Measurements from ENCODE around the gene ZGRF1. TPM values are rescaled to one million over a fixed set of nuclear protein-coding genes. Genes with fewer than 3 reads are reported as not detected.

Gene ZGRF1
- total RNA-seq, 3 donors from 2014 or later, result 4.9 to 9.4 (median 5.0) TPM

DNA sequence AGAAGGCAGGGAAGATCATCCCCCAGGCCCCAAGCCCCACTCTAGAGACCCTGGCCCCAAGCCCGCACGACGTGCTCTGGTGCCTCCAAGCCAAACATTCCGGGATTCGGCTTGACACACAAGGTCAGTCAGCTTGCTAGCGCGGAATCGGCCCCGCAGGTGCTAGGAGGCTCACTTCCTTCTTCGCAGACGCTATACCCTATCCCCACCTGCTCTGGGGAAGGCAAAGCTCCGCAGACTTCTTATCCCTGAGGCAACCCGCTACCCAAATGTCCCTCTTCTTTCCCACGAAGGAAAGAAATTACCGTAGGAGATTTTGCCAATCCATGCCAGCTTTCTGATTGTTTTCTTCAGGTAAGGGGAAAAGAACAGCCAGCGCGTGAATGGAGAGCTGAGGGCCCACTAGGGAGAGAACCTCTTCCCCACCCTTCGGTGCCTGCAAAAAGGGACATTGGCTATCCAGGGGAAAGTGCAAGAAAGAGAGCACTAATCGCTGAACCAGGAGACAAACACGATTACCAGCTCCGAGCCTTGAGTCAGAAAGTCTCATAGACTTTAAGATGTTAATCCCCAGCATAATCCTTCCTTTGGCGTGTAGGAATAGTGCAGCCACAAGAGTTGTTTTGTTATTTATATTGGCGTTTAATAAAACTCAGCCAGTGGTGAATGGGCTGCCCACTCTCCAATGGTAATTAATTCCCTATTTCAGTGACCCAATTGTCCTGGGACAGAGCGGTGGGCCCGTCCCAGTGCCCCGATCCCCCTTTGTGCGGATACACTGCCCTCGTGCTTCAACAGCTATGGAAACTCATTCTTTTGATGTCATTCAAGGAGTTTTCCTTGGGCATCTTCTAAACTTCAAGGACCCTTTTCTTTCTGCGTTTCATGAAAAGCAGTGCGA lies 115.3 kb downstream of the ZGRF1 start:
- Histone ChIP-seq H3K4me1 (peaks cover 0 to 14% of the 10 kb centered on the region in 2 donors), H3K27me3 (peaks cover 0 to 81% of the 10 kb centered on the region in 2 donors), H3K27ac (no peak overlapping the region), H3K36me3 (no peaks in the 10 kb centered on the region), H3K9me3 (no peaks in the 10 kb centered on the region), H3K4me3 (peak overlapping the region in 1 of 3 donors; percentile 17)
- intact Hi-C loops (cut with DNase I; ENCODE audit: low total_unique reads), result loop anchor here (5.0 kb wide), 1 partner anchor 1039 kb away; no protein-coding TSS in a partner anchor
- DNase-seq (ENCODE audit: low spot score in 2 of 2), result no peak
- TF ChIP-seq POLR2A (IDR thresholded peaks at IDR 0.05), result no peak
- TF ChIP-seq, protein P1, sequence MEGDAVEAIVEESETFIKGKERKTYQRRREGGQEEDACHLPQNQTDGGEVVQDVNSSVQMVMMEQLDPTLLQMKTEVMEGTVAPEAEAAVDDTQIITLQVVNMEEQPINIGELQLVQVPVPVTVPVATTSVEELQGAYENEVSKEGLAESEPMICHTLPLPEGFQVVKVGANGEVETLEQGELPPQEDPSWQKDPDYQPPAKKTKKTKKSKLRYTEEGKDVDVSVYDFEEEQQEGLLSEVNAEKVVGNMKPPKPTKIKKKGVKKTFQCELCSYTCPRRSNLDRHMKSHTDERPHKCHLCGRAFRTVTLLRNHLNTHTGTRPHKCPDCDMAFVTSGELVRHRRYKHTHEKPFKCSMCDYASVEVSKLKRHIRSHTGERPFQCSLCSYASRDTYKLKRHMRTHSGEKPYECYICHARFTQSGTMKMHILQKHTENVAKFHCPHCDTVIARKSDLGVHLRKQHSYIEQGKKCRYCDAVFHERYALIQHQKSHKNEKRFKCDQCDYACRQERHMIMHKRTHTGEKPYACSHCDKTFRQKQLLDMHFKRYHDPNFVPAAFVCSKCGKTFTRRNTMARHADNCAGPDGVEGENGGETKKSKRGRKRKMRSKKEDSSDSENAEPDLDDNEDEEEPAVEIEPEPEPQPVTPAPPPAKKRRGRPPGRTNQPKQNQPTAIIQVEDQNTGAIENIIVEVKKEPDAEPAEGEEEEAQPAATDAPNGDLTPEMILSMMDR (IDR thresholded peaks at IDR 0.05), result no peak
- TF ChIP-seq POLR2AphosphoS5 (IDR thresholded peaks at IDR 0.05), result no peak

DNA sequence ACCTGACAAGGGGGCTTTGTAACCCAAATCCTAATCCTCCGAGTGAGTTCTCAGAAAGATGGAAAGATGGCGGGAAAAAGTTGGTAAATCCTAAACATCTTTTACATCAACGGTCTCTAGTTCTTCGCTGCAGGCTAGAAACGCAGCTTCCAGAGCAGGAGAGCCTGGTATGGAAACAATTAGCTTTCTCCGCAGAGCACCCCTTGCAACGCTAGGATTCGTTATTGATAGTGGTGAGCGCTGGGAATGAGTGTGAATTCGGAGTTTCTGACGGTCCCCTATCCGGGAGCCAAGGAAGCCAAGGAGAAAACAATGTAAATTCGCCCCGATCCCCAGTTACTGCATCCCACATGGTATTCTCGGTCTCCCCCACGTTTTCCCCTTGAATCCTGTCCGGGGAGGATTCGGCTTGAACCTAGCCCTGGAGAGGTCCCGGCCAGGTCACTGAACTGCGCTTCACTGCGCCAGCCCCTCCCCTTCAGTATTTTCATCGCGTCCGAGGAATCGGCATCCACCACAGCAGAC lies 116.0 kb downstream of the ZGRF1 start:
- Histone ChIP-seq H3K4me3 (peak overlapping the region in 1 of 3 donors; percentile 17), H3K27ac (no peak overlapping the region), H3K9me3 (no peaks in the 10 kb centered on the region), H3K27me3 (peaks cover 0 to 88% of the 10 kb centered on the region in 2 donors), H3K4me1 (peaks cover 0 to 15% of the 10 kb centered on the region in 2 donors), H3K36me3 (no peaks in the 10 kb centered on the region)
- TF ChIP-seq POLR2A (IDR thresholded peaks at IDR 0.05) (no peak), POLR2AphosphoS5 (IDR thresholded peaks at IDR 0.05) (no peak)
- TF ChIP-seq, protein P1 (IDR thresholded peaks at IDR 0.05), result no peak
- DNase-seq (ENCODE audit: low spot score in 2 of 2), result no peak
- intact Hi-C loops (cut with DNase I; ENCODE audit: low total_unique reads), result loop anchor here (5.0 kb wide), 1 partner anchor 1038 kb away; no protein-coding TSS in a partner anchor

DNA sequence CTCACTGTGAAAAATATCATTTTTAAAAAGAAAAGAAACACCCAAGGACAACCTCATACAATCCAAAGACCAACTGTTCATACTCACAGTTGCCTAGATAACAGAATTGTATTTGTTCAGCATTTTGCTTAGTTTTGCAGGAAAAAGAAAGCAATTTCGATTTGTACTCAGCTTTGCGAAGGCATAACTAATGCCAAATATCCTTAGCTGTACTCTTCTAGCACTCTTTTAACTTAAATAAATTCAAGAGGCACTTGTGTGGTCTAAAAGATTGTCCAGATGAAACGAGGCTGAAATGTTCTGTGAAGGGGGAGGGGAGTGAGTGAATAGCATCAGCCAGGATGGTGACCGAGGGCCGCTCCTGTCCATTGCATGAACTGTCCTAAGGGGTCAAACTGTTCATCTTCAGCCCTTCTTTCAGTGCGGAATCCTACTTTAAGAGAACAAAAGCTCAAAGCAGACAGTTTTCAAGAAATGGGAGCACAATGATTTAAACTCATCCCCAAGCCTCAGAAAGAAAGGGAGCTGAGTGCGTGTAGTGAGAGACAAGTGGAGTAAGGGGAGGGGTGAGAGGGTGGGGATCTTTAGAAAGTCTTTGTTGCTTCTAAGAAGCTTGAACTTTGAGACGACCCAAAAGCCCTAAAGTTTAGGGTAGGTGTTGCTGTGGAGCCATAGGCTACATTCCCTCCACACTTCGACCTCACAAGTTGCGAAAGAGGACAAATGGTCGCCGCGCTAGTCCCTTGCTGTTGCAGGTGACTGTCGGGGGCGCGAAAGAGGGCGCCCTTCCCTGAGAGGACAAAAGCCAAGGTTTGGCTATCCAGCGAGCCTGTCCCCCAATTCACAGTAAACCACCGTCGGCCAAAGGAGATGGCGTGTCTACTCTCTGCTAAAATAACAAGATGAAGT lies 116.8 kb downstream of the ZGRF1 start:
- Histone ChIP-seq H3K9me3 (no peaks in the 10 kb centered on the region), H3K4me1 (peaks cover 4 to 15% of the 10 kb centered on the region in 2 donors), H3K4me3 (peak overlapping the region in 1 of 3 donors; percentile 17), H3K27ac (no peak overlapping the region), H3K27me3 (peaks cover 0 to 95% of the 10 kb centered on the region in 2 donors), H3K36me3 (no peaks in the 10 kb centered on the region)
- intact Hi-C loops (cut with DNase I; ENCODE audit: low total_unique reads), result loop anchor here (5.0 kb wide), 1 partner anchor 1038 kb away; no protein-coding TSS in a partner anchor
- DNase-seq (ENCODE audit: low spot score in 2 of 2), result no peak
- TF ChIP-seq, protein P1 (IDR thresholded peaks at IDR 0.05), result no peak
- TF ChIP-seq POLR2AphosphoS5 (IDR thresholded peaks at IDR 0.05), result no peak
- TF ChIP-seq POLR2A (IDR thresholded peaks at IDR 0.05), result no peak

DNA sequence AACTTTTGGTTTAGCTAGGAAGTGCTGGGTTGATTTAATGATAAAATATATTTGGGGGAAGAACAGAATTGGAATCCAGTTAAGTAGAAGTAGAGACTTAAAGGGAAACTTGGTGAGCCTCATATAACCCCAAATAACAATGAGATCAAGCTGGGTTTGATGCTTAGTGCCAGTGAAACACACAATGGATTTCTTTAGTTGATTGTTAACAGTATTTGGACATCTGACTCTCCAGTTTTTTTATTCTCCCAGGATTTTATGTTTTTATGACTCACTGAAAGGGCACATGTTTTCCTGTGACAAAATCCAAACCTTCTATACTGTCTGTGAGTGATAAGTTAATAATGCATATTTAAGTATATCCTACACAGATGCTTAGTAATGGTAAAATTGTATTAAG lies 118.0 kb downstream of the ZGRF1 start:
- no peak for TF ChIP-seq POLR2AphosphoS5 (IDR thresholded peaks at IDR 0.05)
- no peak for TF ChIP-seq POLR2A (IDR thresholded peaks at IDR 0.05)
- TF ChIP-seq, protein P1 (IDR thresholded peaks at IDR 0.05), result no peak
- Histone ChIP-seq H3K27ac (no peak overlapping the region), H3K27me3 (peaks cover 0 to 98% of the 10 kb centered on the region in 2 donors), H3K4me3 (no peak overlapping the region), H3K36me3 (no peaks in the 10 kb centered on the region), H3K9me3 (no peaks in the 10 kb centered on the region), H3K4me1 (peaks cover 5 to 15% of the 10 kb centered on the region in 2 donors)
- intact Hi-C loops (cut with DNase I; ENCODE audit: low total_unique reads), result no loop called here
- no peak for DNase-seq (ENCODE audit: low spot score in 2 of 2)
